ENCODE measurements around the gene PHKG2. TPM values are rescaled to one million over a fixed set of nuclear protein-coding genes. Genes with fewer than 3 reads are reported as not detected.

Gene PHKG2
- total and polyA plus RNA-seq, 7 donors = 10.1 to 21.3 (median 13.2) TPM

GRCh38 chr16:30745082-30745481 is 3.1 kb upstream of the PHKG2 start:
- TF ChIP-seq CTCF (IDR thresholded peaks at IDR 0.05) = no peak
- ATAC-seq = no peak
- H3K4me3 ChIP-seq = no peak overlapping the region
- no peak overlapping the region for H3K27ac ChIP-seq
- no peaks in the 10 kb centered on the region for H3K4me1 ChIP-seq
- H3K27me3 ChIP-seq (ENCODE audit: insufficient read depth in 3 of 3, low read length in 2 of 3) = no peaks in the 10 kb centered on the region
- intact Hi-C loops (cut with DNase I) = loop anchor here in 1 of 2 donors (5.0 kb wide), 1 partner anchor 33 kb away; no protein-coding TSS in a partner anchor
- 67 to 85% (median 68%) methylated on average over 2 of the region's 2 CpGs for WGBS, 3 donors
- DNase-seq = no peak
- H3K9me3 ChIP-seq = no peaks in the 10 kb centered on the region
- H3K36me3 ChIP-seq (ENCODE audit: insufficient read depth in 1 of 2, low read depth in 1 of 2) = peaks cover 0 to 43% of the 10 kb centered on the region in 2 donors

- Histone ChIP-seq H3K9me3 (no peaks in the 10 kb centered on the region), H3K27me3 (ENCODE audit: insufficient read depth in 3 of 3, low read length in 2 of 3) (no peaks in the 10 kb centered on the region), H3K36me3 (ENCODE audit: insufficient read depth in 1 of 2, low read depth in 1 of 2) (peaks cover 0 to 53% of the 10 kb centered on the region in 2 donors), H3K4me3 (no peak overlapping the region), H3K4me1 (no peaks in the 10 kb centered on the region), H3K27ac (no peak overlapping the region)
- TF ChIP-seq CTCF (IDR thresholded peaks at IDR 0.05) = no peak
- 88 to 94% (median 91%) methylated on average over 9 of the region's 9 CpGs for WGBS, 3 donors
- no peak for ATAC-seq
- intact Hi-C loops (cut with DNase I) = loop anchor here in 1 of 2 donors (5.0 kb wide), 1 partner anchor 34 kb away; no protein-coding TSS in a partner anchor
- DNase-seq = no peak
These were observed 1.5 kb upstream of the PHKG2 start for GRCh38 chr16:30746638-30747175.

- intact Hi-C loops (cut with DNase I) = loop anchor here in 1 of 2 donors (5.0 kb wide), 1 partner anchor 35 kb away; no protein-coding TSS in a partner anchor
These were observed 894 bp upstream of the PHKG2 start for GRCh38 chr16:30747331-30747730.

GRCh38 chr16:30748634-30749445 is 615 bp downstream of the PHKG2 start:
- H3K4me1 ChIP-seq = no peaks in the 10 kb centered on the region
- no peaks in the 10 kb centered on the region for H3K9me3 ChIP-seq
- intact Hi-C loops (cut with DNase I) = loop anchor here in 1 of 2 donors (5.0 kb wide), 1 partner anchor 37 kb away; no protein-coding TSS in a partner anchor
- ATAC-seq (peak; percentile 19 to 47 (median 23)), DNase-seq (peak; percentile 50 to 71)
- H3K27ac ChIP-seq = peak overlapping the region; percentile 81
- peaks cover 0 to 54% of the 10 kb centered on the region in 2 donors for H3K36me3 ChIP-seq (ENCODE audit: insufficient read depth in 1 of 2, low read depth in 1 of 2)
- 12 to 16% (median 16%) methylated on average over 34 to 36 of the region's 36 CpGs for WGBS, 3 donors
- no peaks in the 10 kb centered on the region for H3K27me3 ChIP-seq (ENCODE audit: insufficient read depth in 3 of 3, low read length in 2 of 3)
- TF ChIP-seq CTCF (IDR thresholded peaks at IDR 0.05) = no peak
- peak overlapping the region; percentile 78 for H3K4me3 ChIP-seq

More at GRCh38 chr16:30747331-30747730, 894 bp upstream of the PHKG2 start:
- H3K4me1 ChIP-seq = no peaks in the 10 kb centered on the region
- peaks cover 0 to 53% of the 10 kb centered on the region in 2 donors for H3K36me3 ChIP-seq (ENCODE audit: insufficient read depth in 1 of 2, low read depth in 1 of 2)
- TF ChIP-seq CTCF (IDR thresholded peaks at IDR 0.05) = no peak
- no peaks in the 10 kb centered on the region for H3K27me3 ChIP-seq (ENCODE audit: insufficient read depth in 3 of 3, low read length in 2 of 3)
- peak overlapping the region; percentile 81 for H3K27ac ChIP-seq
- no peaks in the 10 kb centered on the region for H3K9me3 ChIP-seq
- DNase-seq (no peak), ATAC-seq (peak in 1 of 4 donors; percentile 14)
- H3K4me3 ChIP-seq = peak overlapping the region; percentile 78
- WGBS, 3 donors = 29 to 39% (median 32%) methylated on average over 3 of the region's 3 CpGs

All from psoas muscle (tissue), 8 donors.